NCI-H2029 (cell line): ENCODE measurements around the gene PLA2G7.
"Not testable (repeated sequence)": the region's sequence is repeated elsewhere in the genome, so short reads cannot be mapped to it uniquely, and the experiment has no call there.

ENCODE experiments used
- DNase-seq: peaks from one replicate; lab custom pipeline; 2025; lab: John Stamatoyannopoulos, UW

The PLA2G7 gene

GRCh38 chr6:46748940-46749503 is 13.8 kb upstream of the PLA2G7 start:
- no peak for DNase-seq

- DNase-seq = no peak
These were observed 11.5 kb upstream of the PLA2G7 start, which contains the start of gene ANKRD66 for GRCh38 chr6:46746696-46747095. Gene ANKRD66 (plus strand): TSS chr6:46746933. CDS start chr6:46751949, 5,016 bp downstream.

GRCh38 chr6:46745973-46746372 is 10.8 kb upstream of the PLA2G7 start:
- no peak for DNase-seq

- DNase-seq = not testable (repeated sequence)
These were observed 9.1 kb upstream of the PLA2G7 start for GRCh38 chr6:46744159-46744725.

- DNase-seq = no peak
These were observed 8.4 kb upstream of the PLA2G7 start for GRCh38 chr6:46743425-46744158.

- no peak for DNase-seq
These were observed 6.7 kb upstream of the PLA2G7 start for GRCh38 chr6:46741910-46742309.

GRCh38 chr6:46741482-46741881 is 6.3 kb upstream of the PLA2G7 start:
- DNase-seq = no peak

- no peak for DNase-seq
These were observed 1.7 kb upstream of the PLA2G7 start for GRCh38 chr6:46736906-46737305.

GRCh38 chr6:46735720-46736031 is 501 bp upstream of the PLA2G7 start:
- DNase-seq = no peak

- DNase-seq = no peak
These were observed 1.8 kb downstream of the PLA2G7 start for GRCh38 chr6:46733341-46733801.

GRCh38 chr6:46730921-46731461 is 4.2 kb downstream of the PLA2G7 start:
- DNase-seq = no peak

GRCh38 chr6:46729787-46730326 is 5.3 kb downstream of the PLA2G7 start:
- no peak for DNase-seq

GRCh38 chr6:46720401-46720800 is 14.8 kb downstream of the PLA2G7 start:
- DNase-seq = no peak

GRCh38 chr6:46719099-46719498 is 16.1 kb downstream of the PLA2G7 start:
- no peak for DNase-seq

- DNase-seq = no peak
These were observed 20.0 kb downstream of the PLA2G7 start for GRCh38 chr6:46715141-46715540.

GRCh38 chr6:46711491-46711890 is 23.7 kb downstream of the PLA2G7 start:
- DNase-seq = no peak

- no peak for DNase-seq
These were observed 28.7 kb downstream of the PLA2G7 start for GRCh38 chr6:46706464-46706863.

- DNase-seq = no peak
These were observed 30.6 kb downstream of the PLA2G7 start for GRCh38 chr6:46704562-46704961.

GRCh38 chr6:46699970-46700369 is 35.2 kb downstream of the PLA2G7 start:
- DNase-seq = no peak

GRCh38 chr6:46690911-46691451 is 44.2 kb downstream of the PLA2G7 start:
- no peak for DNase-seq

- DNase-seq = no peak
These were observed 44.9 kb downstream of the PLA2G7 start for GRCh38 chr6:46690141-46690755.

GRCh38 chr6:46689657-46690056 is 45.5 kb downstream of the PLA2G7 start:
- DNase-seq = no peak
